Measurements from ENCODE around the gene KRTAP10-3.
"Not testable (repeated sequence)": the region's sequence is repeated elsewhere in the genome, so short reads cannot be mapped to it uniquely, and the experiment has no call there.

- not testable (repeated sequence) for TF ChIP-seq CTCF, POLR2AphosphoS5, POLR2A (IDR thresholded peaks at IDR 0.05)
Observed at GRCh38 chr21:44591801-44592130, 33.2 kb upstream of the KRTAP10-3 start.

Measured in breast epithelium (tissue), 3 donors.